Skeletal muscle tissue (tissue), 4 donors: ENCODE results near the gene CXCL17. TPM values are rescaled to one million over a fixed set of nuclear protein-coding genes. Genes with fewer than 3 reads are reported as not detected.
"Not testable (repeated sequence)": the region's sequence is repeated elsewhere in the genome, so short reads cannot be mapped to it uniquely, and the experiment has no call there.

Experiments
- H3K27ac ChIP-seq: one replicate; pipeline ENCODE4 v1.7.0; 2013; ENCODE audit warnings: mild to moderate bottlenecking, low read depth, low read length, inconsistent platforms
- H3K27me3 ChIP-seq, 3 donors: one replicate each; pipeline ENCODE4 v1.7.0; 2013; ENCODE audit warnings: low read length in 3 of 3; ENCODE audit not compliant: control insufficient read depth in 3 of 3, insufficient read depth in 3 of 3
- H3K36me3 ChIP-seq, 3 donors: one replicate each; pipeline ENCODE4 v1.7.0; 2013; ENCODE audit warnings: low read length in 3 of 3; ENCODE audit not compliant: control insufficient read depth in 3 of 3, insufficient read depth in 3 of 3
- H3K4me1 ChIP-seq, 3 donors: one replicate each; pipeline ENCODE4 v1.7.0; 2013; ENCODE audit warnings: low read length in 3 of 3, mild to moderate bottlenecking in 3 of 3; ENCODE audit not compliant: control insufficient read depth in 3 of 3, insufficient read depth in 3 of 3
- H3K4me3 ChIP-seq, 3 donors: one replicate each; pipeline ENCODE4 v1.7.0; 2013; ENCODE audit warnings: low read length in 3 of 3
- H3K9ac ChIP-seq, 3 donors: one replicate each; pipeline ENCODE4 v1.7.0; 2013; ENCODE audit warnings: low read length in 3 of 3, mild to moderate bottlenecking in 3 of 3, moderate library complexity in 2 of 3, low read depth in 1 of 3
- H3K9me3 ChIP-seq, 3 donors: one replicate each; pipeline ENCODE4 v1.7.0; 2013; ENCODE audit warnings: low read length in 3 of 3; ENCODE audit not compliant: control insufficient read depth in 3 of 3
- total RNA-seq: library from RNA; depleted of rRNA; stranded (reverse); fragments of >200 nt; gene quantifications from one replicate; pipeline ENCODE4 v1.2.3, GENCODE V29; 2014
- donor health status: Osteomylitis.

The CXCL17 gene
- not detected for total RNA-seq

GRCh38 chr19:42442833-42443232 lies at the start of gene CXCL17:
CXCL17 (minus strand) TSS chr19:42442946; CDS start chr19:42442832, 114 bp downstream.
- Histone ChIP-seq H3K36me3 (no peaks in the 10 kb centered on the region), H3K9ac (no peak within 1 kb of the TSS), H3K4me1 (peaks cover 0 to 2% (median 0%) of the 10 kb centered on the region in 3 donors), H3K27me3 (no peaks in the 10 kb centered on the region), H3K9me3 (no peaks in the 10 kb centered on the region), H3K4me3 (no peak within 1 kb of the TSS), H3K27ac (no peak within 1 kb of the TSS)

GRCh38 chr19:42488783-42489521 lies 46.2 kb upstream of the CXCL17 start:
- no peaks in the 10 kb centered on the region for H3K27me3 ChIP-seq
- no peak overlapping the region for H3K4me3 ChIP-seq
- H3K4me1 ChIP-seq, result no peaks in the 10 kb centered on the region
- no peaks in the 10 kb centered on the region for H3K36me3 ChIP-seq
- H3K9me3 ChIP-seq, result no peaks in the 10 kb centered on the region
- H3K9ac ChIP-seq, result no peak overlapping the region
- no peak overlapping the region for H3K27ac ChIP-seq

- Histone ChIP-seq H3K4me1 (no peaks in the 10 kb centered on the region), H3K36me3 (no peaks in the 10 kb centered on the region), H3K27ac (no peak overlapping the region), H3K9me3 (no peaks in the 10 kb centered on the region), H3K4me3 (no peak overlapping the region), H3K9ac (no peak overlapping the region), H3K27me3 (no peaks in the 10 kb centered on the region)
These were observed 45.0 kb upstream of the CXCL17 start for GRCh38 chr19:42487798-42488178.

GRCh38 chr19:42487032-42487797 lies 44.5 kb upstream of the CXCL17 start:
- Histone ChIP-seq H3K9ac (no peak overlapping the region), H3K4me3 (no peak overlapping the region), H3K4me1 (no peaks in the 10 kb centered on the region), H3K36me3 (no peaks in the 10 kb centered on the region), H3K9me3 (no peaks in the 10 kb centered on the region), H3K27ac (no peak overlapping the region), H3K27me3 (no peaks in the 10 kb centered on the region)

GRCh38 chr19:42485036-42485435 lies 42.3 kb upstream of the CXCL17 start:
- not testable (repeated sequence) for H3K9ac ChIP-seq, H3K4me3 ChIP-seq, H3K9me3 ChIP-seq, H3K36me3 ChIP-seq, H3K4me1 ChIP-seq, H3K27me3 ChIP-seq, H3K27ac ChIP-seq

GRCh38 chr19:42480335-42481095 lies 37.8 kb upstream of the CXCL17 start:
- H3K27ac ChIP-seq, result no peak overlapping the region
- no peak overlapping the region for H3K4me3 ChIP-seq
- no peaks in the 10 kb centered on the region for H3K4me1 ChIP-seq
- H3K9me3 ChIP-seq, result no peaks in the 10 kb centered on the region
- no peaks in the 10 kb centered on the region for H3K36me3 ChIP-seq
- no peak overlapping the region for H3K9ac ChIP-seq
- no peaks in the 10 kb centered on the region for H3K27me3 ChIP-seq

- H3K27me3 ChIP-seq, result no peaks in the 10 kb centered on the region
- no peaks in the 10 kb centered on the region for H3K4me1 ChIP-seq
- H3K9ac ChIP-seq, result no peak overlapping the region
- no peak overlapping the region for H3K4me3 ChIP-seq
- H3K9me3 ChIP-seq, result no peaks in the 10 kb centered on the region
- no peaks in the 10 kb centered on the region for H3K36me3 ChIP-seq
- H3K27ac ChIP-seq, result no peak overlapping the region
These were observed 37.0 kb upstream of the CXCL17 start for GRCh38 chr19:42479736-42480135.

- Histone ChIP-seq H3K9me3 (no peaks in the 10 kb centered on the region), H3K36me3 (no peaks in the 10 kb centered on the region), H3K4me1 (no peaks in the 10 kb centered on the region)
These were observed 36.1 kb upstream of the CXCL17 start for GRCh38 chr19:42478765-42479311.

GRCh38 chr19:42477933-42478332 lies 35.2 kb upstream of the CXCL17 start:
- Histone ChIP-seq H3K9ac (no peak overlapping the region), H3K36me3 (no peaks in the 10 kb centered on the region), H3K27me3 (peaks cover 0 to 2% (median 0%) of the 10 kb centered on the region in 3 donors), H3K27ac (no peak overlapping the region), H3K9me3 (no peaks in the 10 kb centered on the region), H3K4me1 (no peaks in the 10 kb centered on the region), H3K4me3 (no peak overlapping the region)

More at GRCh38 chr19:42478765-42479311, 36.1 kb upstream of the CXCL17 start:
- Histone ChIP-seq H3K27ac (no peak overlapping the region), H3K4me3 (no peak overlapping the region), H3K27me3 (no peaks in the 10 kb centered on the region), H3K9ac (no peak overlapping the region)
